22Rv1 (cell line): ENCODE results near the gene GLIS1.

ENCODE experiments used
- ZFX ChIP-seq: fragments of 450-650 bp; IDR thresholded peaks from 2 replicates; pipeline ENCODE4 v1.6.1; 2017; ENCODE audit warnings: antibody characterized with exemption, borderline replicate concordance
- TF ChIP-seq, protein P1 (sequence below): fragments of 450-650 bp; IDR thresholded peaks from 2 replicates; pipeline ENCODE4 v1.5.1; 2017; ENCODE audit warnings: mild to moderate bottlenecking

- TF ChIP-seq, protein P1, sequence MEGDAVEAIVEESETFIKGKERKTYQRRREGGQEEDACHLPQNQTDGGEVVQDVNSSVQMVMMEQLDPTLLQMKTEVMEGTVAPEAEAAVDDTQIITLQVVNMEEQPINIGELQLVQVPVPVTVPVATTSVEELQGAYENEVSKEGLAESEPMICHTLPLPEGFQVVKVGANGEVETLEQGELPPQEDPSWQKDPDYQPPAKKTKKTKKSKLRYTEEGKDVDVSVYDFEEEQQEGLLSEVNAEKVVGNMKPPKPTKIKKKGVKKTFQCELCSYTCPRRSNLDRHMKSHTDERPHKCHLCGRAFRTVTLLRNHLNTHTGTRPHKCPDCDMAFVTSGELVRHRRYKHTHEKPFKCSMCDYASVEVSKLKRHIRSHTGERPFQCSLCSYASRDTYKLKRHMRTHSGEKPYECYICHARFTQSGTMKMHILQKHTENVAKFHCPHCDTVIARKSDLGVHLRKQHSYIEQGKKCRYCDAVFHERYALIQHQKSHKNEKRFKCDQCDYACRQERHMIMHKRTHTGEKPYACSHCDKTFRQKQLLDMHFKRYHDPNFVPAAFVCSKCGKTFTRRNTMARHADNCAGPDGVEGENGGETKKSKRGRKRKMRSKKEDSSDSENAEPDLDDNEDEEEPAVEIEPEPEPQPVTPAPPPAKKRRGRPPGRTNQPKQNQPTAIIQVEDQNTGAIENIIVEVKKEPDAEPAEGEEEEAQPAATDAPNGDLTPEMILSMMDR, result no peak
- no peak for TF ChIP-seq ZFX
These were observed 19.5 kb downstream of the GLIS1 start for GRCh38 chr1:53719469-53719868.
